ENCODE results near the gene CRYZ. TPM values are rescaled to one million over a fixed set of nuclear protein-coding genes. Genes with fewer than 3 reads are reported as not detected.
"Not testable (repeated sequence)": the region's sequence is repeated elsewhere in the genome, so short reads cannot be mapped to it uniquely, and the experiment has no call there.

CRYZ gene
- total RNA-seq, 3 donors from 2014 or later (not counting 1 experiment from before 2014, with no cell fraction given) = 15.2 to 24.1 (median 22.0) TPM

GRCh38 chr1:74673351-74674111 lies 59.3 kb downstream of the CRYZ start, which contains the start of gene ERICH3:
Gene ERICH3 (minus strand): TSS chr1:74673792. CDS start chr1:74673519, 273 bp downstream.
- no peaks in the 10 kb centered on the region for H3K27me3 ChIP-seq (ENCODE audit: control insufficient read depth, insufficient read depth, low read length)
- H3K9me3 Mint-ChIP-seq = peaks cover 4 to 8% of the 10 kb centered on the region in 2 donors
- TF ChIP-seq CTCF (IDR thresholded peaks at IDR 0.05) = no peak
- H3K36me3 Mint-ChIP-seq = no peaks in the 10 kb centered on the region
- H3K4me3 ChIP-seq (ENCODE audit: low read length) = no peak within 1 kb of the TSS
- H3K27ac Mint-ChIP-seq = no peak within 1 kb of the TSS
- peaks cover 0 to 3% of the 10 kb centered on the region in 2 donors for H3K4me1 Mint-ChIP-seq
- ATAC-seq (no peak), DNase-seq (no peak)
- peaks cover 16 to 28% of the 10 kb centered on the region in 2 donors for H3K27me3 Mint-ChIP-seq (ENCODE audit: low read depth in 2 of 2)
- intact Hi-C loops (cut with micrococcal nuclease) = no loop called here
- no peaks in the 10 kb centered on the region for H3K4me1 ChIP-seq (ENCODE audit: control insufficient read depth, insufficient read depth, low read length)
- 4% methylated on average over 44 of the region's 44 CpGs for WGBS (ENCODE audit: insufficient coverage)
- no peaks in the 10 kb centered on the region for H3K36me3 ChIP-seq (ENCODE audit: control insufficient read depth, insufficient read depth, low read length)
- no peak within 1 kb of the TSS for H3K27ac ChIP-seq (ENCODE audit: low read length)
- H3K9me3 ChIP-seq (ENCODE audit: control insufficient read depth, insufficient read depth, low read length) = no peaks in the 10 kb centered on the region
- H3K4me3 Mint-ChIP-seq = no peak within 1 kb of the TSS

- H3K27me3 ChIP-seq (ENCODE audit: control insufficient read depth, insufficient read depth, low read length); H3K36me3 ChIP-seq (ENCODE audit: control insufficient read depth, insufficient read depth, low read length); H3K4me3 Mint-ChIP-seq; H3K4me1 Mint-ChIP-seq; H3K27ac Mint-ChIP-seq; H3K27ac ChIP-seq (ENCODE audit: low read length); ATAC-seq; intact Hi-C loops (cut with micrococcal nuclease); H3K4me1 ChIP-seq (ENCODE audit: control insufficient read depth, insufficient read depth, low read length); H3K36me3 Mint-ChIP-seq; H3K4me3 ChIP-seq (ENCODE audit: low read length); H3K9me3 Mint-ChIP-seq; H3K9me3 ChIP-seq (ENCODE audit: control insufficient read depth, insufficient read depth, low read length); DNase-seq: not testable (repeated sequence)
- WGBS (ENCODE audit: insufficient coverage) = 79% methylated on average over 3 of the region's 3 CpGs
- peaks cover 16 to 34% of the 10 kb centered on the region in 2 donors for H3K27me3 Mint-ChIP-seq (ENCODE audit: low read depth in 2 of 2)
Measured at GRCh38 chr1:74670866-74671265, 62.0 kb downstream of the CRYZ start.

Other genes with a start within 250 kb of the CRYZ start
- gene LRRC53, start 220.4 kb downstream of the CRYZ start, total RNA-seq = not detected
- gene ERICH3, start 59.3 kb downstream of the CRYZ start, total RNA-seq = 1 to 10 TPM in 1 of 3 donors, under 1 TPM in 2; 0.64 to 1.0 (median 0.68) TPM
- gene TYW3, start 102 bp upstream of the CRYZ start, total RNA-seq = 10 to 100 TPM in 1 of 3 donors, 1 to 10 TPM in 2; 8.1 to 14.0 (median 8.3) TPM

Data from natural killer cell (primary cell).